Measurements from ENCODE around the gene LYST. TPM values are rescaled to one million over a fixed set of nuclear protein-coding genes. Genes with fewer than 3 reads are reported as not detected.
A peak's percentile ranks its signal among the peaks of the same experiment; 100 is the strongest.

Gene LYST
- total and polyA plus RNA-seq, 2 of the 4 experiments (the other 2 are of a cell fraction), result 2.2 to 7.2 TPM

DNA sequence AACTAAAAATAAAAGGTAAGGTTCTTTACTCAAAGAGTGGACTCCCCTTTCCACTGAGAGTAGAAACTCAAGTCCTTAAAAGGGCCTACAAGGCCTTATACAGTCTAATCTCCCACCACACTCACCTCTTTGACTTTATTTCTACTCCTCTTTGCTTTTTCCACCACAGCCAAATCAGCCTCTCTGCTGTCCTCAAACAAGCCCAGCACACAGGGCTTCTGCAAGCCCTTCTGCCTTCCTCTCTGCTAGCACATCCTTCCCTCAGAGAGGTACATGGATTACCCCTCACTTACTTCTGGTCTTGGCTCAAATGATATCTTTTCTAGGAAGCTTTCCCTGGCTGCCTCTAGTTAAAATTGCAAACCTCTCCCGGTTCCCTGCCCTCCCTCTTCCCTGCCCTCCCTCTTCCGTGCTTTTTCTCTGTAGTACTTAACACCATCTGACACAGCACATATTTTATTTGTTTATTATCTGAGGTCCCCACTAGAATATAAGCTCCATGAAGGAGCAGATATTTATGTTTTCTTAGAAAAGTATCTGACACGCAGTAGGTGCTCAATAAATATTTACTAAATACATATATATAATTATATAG is 1.7 kb downstream of the LYST start:
- H3K9ac ChIP-seq (ENCODE audit: low read depth, low read length), result no peak overlapping the region

More for the DNA sequence above, 1.7 kb downstream of the LYST start:
- Histone ChIP-seq H2AK5ac (ENCODE audit: low read depth, low read length) (no peak overlapping the region), H3K36me3 (ENCODE audit: control insufficient read depth, insufficient read depth, low read length) (no peaks in the 10 kb centered on the region), H3K4ac (ENCODE audit: low read depth, low read length) (0 out of 2 replicates have a peak overlapping the region, but pooled peaks have one; percentile 52), H2AK9ac (replicated peaks; ENCODE audit: low read depth, low read length, poor library complexity) (peak overlapping the region; percentile 86), H3K18ac (ENCODE audit: low read depth, low read length) (no peak overlapping the region), H2BK15ac (ENCODE audit: low read depth, low read length) (peak overlapping the region; percentile 17; the same call in 1 of the 3 replicates), H2BK5ac (ENCODE audit: low read depth, low read length, poor library complexity, severe bottlenecking) (no peak overlapping the region), H3K9me3 (ENCODE audit: control insufficient read depth, insufficient read depth, low read length) (no peaks in the 10 kb centered on the region), H4K5ac (ENCODE audit: low read depth, low read length) (no peak overlapping the region), H3K56ac (ENCODE audit: extremely low read depth, insufficient read depth, low read length) (no peak overlapping the region), H3K4me2 (ENCODE audit: low read depth, low read length) (peak overlapping the region; percentile 2; the same call in 1 of the 2 replicates), H2BK20ac (ENCODE audit: low read depth, low read length) (no peak overlapping the region), H4K8ac (ENCODE audit: low read depth in 2 of 2, low read length in 2 of 2) (peak overlapping the region in 1 of 2 experiments; percentile 62; a peak in 1 of 4 replicates), H3K27me3 (ENCODE audit: control insufficient read depth, insufficient read depth, low read length) (no peaks in the 10 kb centered on the region), H3K14ac (replicated peaks; ENCODE audit: low read depth, low read length) (peak overlapping the region; percentile 60; the same call in 1 of the 2 replicates), H3K27ac (ENCODE audit: insufficient read depth, low read length) (no peak overlapping the region), H2AFZ (replicated peaks; ENCODE audit: low read length, poor library complexity) (no peak overlapping the region), H3K23ac (ENCODE audit: low read depth, low read length) (peak overlapping the region; percentile 58), H3K4me1 (ENCODE audit: control insufficient read depth, insufficient read depth, low read length) (peaks cover 5% of the 10 kb centered on the region; the same call in 1 of the 2 replicates), H3K9me1 (ENCODE audit: insufficient read depth, low read length) (peaks cover 6% of the 10 kb centered on the region; the same call in 1 of the 2 replicates), H3K4me3 (ENCODE audit: insufficient read depth, low read depth, low read length) (no peak overlapping the region), H4K20me1 (ENCODE audit: insufficient read depth, low read length) (no peaks in the 10 kb centered on the region; the same call in 1 of the 2 replicates), H3K79me1 (ENCODE audit: low read depth in 1 of 2, low read length in 2 of 2) (peaks cover 16 to 35% of the 10 kb centered on the region in 2 experiments), H4K91ac (ENCODE audit: insufficient read depth, low read depth, low read length) (no peak overlapping the region), H2BK120ac (ENCODE audit: low read depth, low read length) (no peak overlapping the region)
- in situ Hi-C loops (cut with MboI; ENCODE audit: low sequenced_read_pairs), result loop anchor here (5.0 kb wide), 1 partner anchor 107 kb away; no protein-coding TSS in a partner anchor
- intact Hi-C loops (cut with micrococcal nuclease), result no loop called here
- DNase-seq, result no peak
- TF ChIP-seq, protein P1, sequence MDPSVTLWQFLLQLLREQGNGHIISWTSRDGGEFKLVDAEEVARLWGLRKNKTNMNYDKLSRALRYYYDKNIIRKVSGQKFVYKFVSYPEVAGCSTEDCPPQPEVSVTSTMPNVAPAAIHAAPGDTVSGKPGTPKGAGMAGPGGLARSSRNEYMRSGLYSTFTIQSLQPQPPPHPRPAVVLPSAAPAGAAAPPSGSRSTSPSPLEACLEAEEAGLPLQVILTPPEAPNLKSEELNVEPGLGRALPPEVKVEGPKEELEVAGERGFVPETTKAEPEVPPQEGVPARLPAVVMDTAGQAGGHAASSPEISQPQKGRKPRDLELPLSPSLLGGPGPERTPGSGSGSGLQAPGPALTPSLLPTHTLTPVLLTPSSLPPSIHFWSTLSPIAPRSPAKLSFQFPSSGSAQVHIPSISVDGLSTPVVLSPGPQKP (IDR thresholded peaks at IDR 0.05; ENCODE audit: borderline replicate concordance, low read depth, low read length), result no peak
- no peak for TF ChIP-seq RCOR1 (IDR thresholded peaks at IDR 0.05; ENCODE audit: insufficient replicate concordance, low read length)
- TF ChIP-seq MAZ (IDR thresholded peaks at IDR 0.05; ENCODE audit: borderline replicate concordance, low read depth, low read length), result no peak
- no peak for TF ChIP-seq BHLHE40 (IDR thresholded peaks at IDR 0.05; ENCODE audit: low read depth, low read length)
- dilution Hi-C loops (cut with HindIII; ENCODE audit: low sequenced_read_pairs, unreplicated experiment), result no loop called here
- CTCF ChIA-PET, result interaction anchor here (0.6 to 2.2 kb wide), 3 partner anchors 74 to 146 kb away, joined by 5 to 27 read pairs (median 6); no protein-coding TSS in a partner anchor
- POLR2A ChIA-PET (ENCODE audit: unreplicated experiment), result interaction anchor here (1.5 kb wide), 1 partner anchor 107 kb away, joined by 5 read pairs; no protein-coding TSS in a partner anchor
- no CpG with 5 or more reads among the region's 3 CpGs for WGBS, 2 experiments (ENCODE audit: extremely low coverage in 2 of 2, insufficient read length in 1 of 2)
- no TSS peak for BruUV-seq (replicated peaks)
- no peak for ATAC-seq (ENCODE audit: low read depth)

Measured in IMR-90 (cell line).